PC-3 (cell line): Measurements from ENCODE around the gene HEATR9.

Experiments
- CTCF ChIP-seq: fragments of 300-600 bp; sonication (generic); conservative IDR thresholded peaks from 2 replicates; pipeline ENCODE4 v1.5.1; 2017; ENCODE audit warnings: antibody characterized with exemption, low read depth, mild to moderate bottlenecking, low read length
- EZH2 ChIP-seq: fragments of 300-600 bp; sonication (generic); IDR thresholded peaks from one replicate; pipeline ENCODE4 v1.6.1; 2017; ENCODE audit warnings: antibody characterized with exemption, mild to moderate bottlenecking, low read length; ENCODE audit not compliant: unreplicated experiment

DNA sequence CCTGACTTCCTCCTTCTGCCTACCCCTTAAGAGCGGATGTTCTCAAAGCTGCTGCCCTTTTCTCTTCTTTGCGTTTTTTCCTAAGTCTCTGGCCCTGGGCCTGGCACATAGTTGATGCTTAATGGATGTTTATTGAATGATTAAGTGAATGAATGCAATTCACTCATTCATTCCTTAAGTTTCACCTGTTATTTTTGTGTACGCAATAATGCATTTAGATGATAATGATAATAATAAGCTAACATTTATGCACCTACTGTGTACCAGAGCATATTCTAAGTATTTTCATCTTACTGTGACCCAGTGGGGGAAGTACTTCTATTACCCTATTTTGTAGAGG, 7.1 kb upstream of the HEATR9 start:
- TF ChIP-seq CTCF (no peak), EZH2 (no peak)
